Right lobe of liver (tissue), 6 donors: ENCODE results near the gene BRD3. TPM values are rescaled to one million over a fixed set of nuclear protein-coding genes. Genes with fewer than 3 reads are reported as not detected.

ENCODE experiments used
- ATAC-seq, 4 donors: fragments of 200-7000 bp; cut with Tn5 transposase; one replicate each; pipeline ENCODE4 v1.9.1; 2020; ENCODE audit warnings: mild to moderate bottlenecking in 4 of 4, moderate library complexity in 4 of 4
- DNase-seq, 3 donors: peaks; one replicate each; pipeline ENCODE4 v3.0.0-alpha.2; 2020
- H3K27ac ChIP-seq, 3 donors: fragments of 200-600 bp; one replicate each; pipeline ENCODE4 v1.8.0; 2022
- H3K27me3 ChIP-seq, 2 donors: fragments of 200-600 bp; one replicate each; pipeline ENCODE4 v1.8.0; 2022
- H3K36me3 ChIP-seq, 4 donors: fragments of 200-600 bp; sonication (generic) in 1 of 4; one replicate each; pipeline versions ENCODE4 v1.5.1 to v1.8.0; 2017 to 2022; ENCODE audit warnings: control low read depth in 1 of 4
- H3K4me1 ChIP-seq, 4 donors: fragments of 200-600 bp; sonication (generic) in 1 of 4; one replicate each; pipeline versions ENCODE4 v1.5.1 to v1.8.0; 2017 to 2022; ENCODE audit warnings: control low read depth in 1 of 4
- H3K4me3 ChIP-seq, 3 donors: fragments of 200-600 bp; one replicate each; pipeline ENCODE4 v1.8.0; 2022
- H3K9me3 ChIP-seq, 4 donors: fragments of 200-600 bp; sonication (generic) in 1 of 4; one replicate each; pipeline versions ENCODE4 v1.5.1 to v1.8.0; 2017 to 2022; ENCODE audit warnings: control low read depth in 1 of 4
- POLR2A ChIP-seq: fragments of 450-650 bp; IDR thresholded peaks from one replicate; pipeline ENCODE4 v1.6.1; 2017; ENCODE audit warnings: antibody characterized with exemption, mild to moderate bottlenecking
- WGBS: methylation state at CpG from one replicate; pipeline ENCODE4 v1.1.6; 2018; ENCODE audit warnings: low coverage, low lambda C conversion rate; ENCODE audit not compliant: insufficient coverage; ENCODE audit errors: missing lambda C conversion rate; 5-methylcytosine and 5-hydroxymethylcytosine counted together
- intact Hi-C, 2 donors: fragments of 100-400 bp; cut with DNase I; formaldehyde crosslinking; loops; one replicate each; pipeline versions ENCODE4 v1.11.2 to v1.14.1; 2022
- total RNA-seq, 6 experiments: library from RNA; depleted of rRNA in 2 of 6; stranded (reverse); fragments of >200 nt in 2 of 6; fragmentation: NEBNext Ultra II Directional in 3 of 6; extraction: Animal tissue kit (Norgen Biotek cat#: 25700) in 3 of 6; gene quantifications; one replicate each; pipeline versions ENCODE4 v1.1.0 to v1.2.4, GENCODE V29; 2016 to 2023
- TF ChIP-seq, protein P1 (sequence below), 4 donors: fragments of 200-600 bp in 3 of 4; fragments of 450-650 bp in 1 of 4; IDR thresholded peaks; one replicate each; pipeline versions ENCODE4 v1.5.1 to v1.8.0; 2016 to 2022; ENCODE audit warnings: antibody characterized with exemption in 4 of 4, mild to moderate bottlenecking in 2 of 4
- donor health status: DM: no; HTN: yes; CAD: no.
- donor health status: DM: no; HTN: no; CAD: no.
- donor health status: DM: no; HTN: no; CAD: no.
- donor health status: DM: no; HTN: yes; CAD: no.
- donor health status: DM: no; HTN: yes; CAD: no.

The BRD3 gene
- total RNA-seq, 6 experiments from 2014 or later = 10.7 to 25.4 (median 21.1) TPM

DNA sequence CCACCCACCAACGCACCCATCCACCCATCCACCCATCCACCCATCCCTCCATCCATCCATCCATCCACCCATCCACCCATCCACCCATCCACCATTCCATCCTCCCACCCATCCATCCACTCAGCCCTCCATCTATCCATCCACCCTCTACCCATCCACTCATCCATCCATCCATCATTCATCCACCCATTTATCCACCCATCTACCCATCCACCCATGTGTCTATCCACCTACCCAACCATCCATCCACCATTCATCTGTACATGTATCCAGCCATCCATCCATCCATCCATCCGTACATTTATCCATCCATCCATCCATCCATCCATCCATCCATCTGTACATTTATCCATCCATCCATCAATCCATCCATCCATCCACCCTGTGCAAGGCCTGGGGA, 64.6 kb downstream of the BRD3 start:
- Histone ChIP-seq H3K27ac (no peak overlapping the region), H3K4me1 (no peaks in the 10 kb centered on the region), H3K36me3 (no peaks in the 10 kb centered on the region), H3K27me3 (no peaks in the 10 kb centered on the region), H3K9me3 (no peaks in the 10 kb centered on the region), H3K4me3 (no peak overlapping the region)
- no peak for TF ChIP-seq POLR2A
- TF ChIP-seq, protein P1, sequence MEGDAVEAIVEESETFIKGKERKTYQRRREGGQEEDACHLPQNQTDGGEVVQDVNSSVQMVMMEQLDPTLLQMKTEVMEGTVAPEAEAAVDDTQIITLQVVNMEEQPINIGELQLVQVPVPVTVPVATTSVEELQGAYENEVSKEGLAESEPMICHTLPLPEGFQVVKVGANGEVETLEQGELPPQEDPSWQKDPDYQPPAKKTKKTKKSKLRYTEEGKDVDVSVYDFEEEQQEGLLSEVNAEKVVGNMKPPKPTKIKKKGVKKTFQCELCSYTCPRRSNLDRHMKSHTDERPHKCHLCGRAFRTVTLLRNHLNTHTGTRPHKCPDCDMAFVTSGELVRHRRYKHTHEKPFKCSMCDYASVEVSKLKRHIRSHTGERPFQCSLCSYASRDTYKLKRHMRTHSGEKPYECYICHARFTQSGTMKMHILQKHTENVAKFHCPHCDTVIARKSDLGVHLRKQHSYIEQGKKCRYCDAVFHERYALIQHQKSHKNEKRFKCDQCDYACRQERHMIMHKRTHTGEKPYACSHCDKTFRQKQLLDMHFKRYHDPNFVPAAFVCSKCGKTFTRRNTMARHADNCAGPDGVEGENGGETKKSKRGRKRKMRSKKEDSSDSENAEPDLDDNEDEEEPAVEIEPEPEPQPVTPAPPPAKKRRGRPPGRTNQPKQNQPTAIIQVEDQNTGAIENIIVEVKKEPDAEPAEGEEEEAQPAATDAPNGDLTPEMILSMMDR (IDR thresholded peaks at IDR 0.05) = no peak
- ATAC-seq = no peak
- no peak for DNase-seq
- intact Hi-C loops = loop anchor here in 1 of 2 donors (5.0 kb wide), 1 partner anchor 216 kb away; no protein-coding TSS in a partner anchor
- WGBS = 72% methylated on average over 2 of the region's 2 CpGs

DNA sequence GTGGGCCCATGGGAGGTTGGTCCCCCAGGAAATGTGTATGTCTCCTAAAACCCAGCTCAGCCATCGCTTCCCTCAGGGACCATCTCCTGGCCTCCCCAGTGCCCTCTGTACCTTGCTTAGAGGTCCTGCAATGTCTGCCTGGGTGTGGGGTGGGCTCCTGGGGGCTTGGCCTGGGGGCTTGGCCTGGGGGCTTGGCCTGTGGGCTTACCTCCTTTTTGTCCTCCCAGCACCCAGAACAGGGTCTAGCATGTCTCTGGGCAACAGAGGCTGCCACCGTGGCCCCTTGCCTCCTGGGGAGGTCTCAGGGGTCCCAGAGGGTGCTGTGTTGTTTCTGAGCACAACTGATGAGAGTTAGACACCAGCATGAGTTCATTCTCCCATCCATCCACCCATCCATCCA, 65.0 kb downstream of the BRD3 start:
- H3K27me3 ChIP-seq = no peaks in the 10 kb centered on the region
- DNase-seq (no peak), ATAC-seq (no peak)
- WGBS = 71% methylated on average over 1 of the region's 2 CpGs
- H3K4me3 ChIP-seq = no peak overlapping the region
- H3K27ac ChIP-seq = no peak overlapping the region
- TF ChIP-seq, protein P1 (IDR thresholded peaks at IDR 0.05) = no peak
- no peak for TF ChIP-seq POLR2A
- intact Hi-C loops = loop anchor here in 1 of 2 donors (5.0 kb wide), 1 partner anchor 215 kb away; no protein-coding TSS in a partner anchor
- H3K4me1 ChIP-seq = no peaks in the 10 kb centered on the region
- H3K9me3 ChIP-seq = no peaks in the 10 kb centered on the region
- H3K36me3 ChIP-seq = no peaks in the 10 kb centered on the region

DNA sequence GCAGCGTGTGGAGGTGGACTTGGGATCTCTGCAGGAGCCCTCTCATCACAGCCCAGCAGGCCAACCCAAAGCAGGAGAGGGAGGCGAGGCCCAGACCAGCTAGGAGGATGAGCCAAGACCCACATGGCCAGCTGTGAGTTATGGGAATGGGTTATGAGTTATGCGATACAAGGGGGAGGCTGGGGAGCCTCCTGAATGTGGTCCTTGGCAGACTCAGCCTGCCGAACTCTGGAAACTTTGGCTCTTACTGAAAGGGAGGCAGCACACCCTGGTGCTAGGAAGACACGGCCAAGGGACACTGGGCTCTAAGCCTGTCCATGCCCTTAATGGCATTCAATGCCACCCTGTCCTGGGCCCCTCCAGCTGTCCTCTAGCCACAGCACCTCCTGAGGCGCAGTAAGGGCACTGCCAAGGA, 68.0 kb downstream of the BRD3 start:
- no peak for ATAC-seq
- intact Hi-C loops = loop anchor here (5.0 kb wide), 2 partner anchors 208 to 213 kb away; no protein-coding TSS in a partner anchor
- WGBS = 60% methylated on average over 1 of the region's 6 CpGs

DNA sequence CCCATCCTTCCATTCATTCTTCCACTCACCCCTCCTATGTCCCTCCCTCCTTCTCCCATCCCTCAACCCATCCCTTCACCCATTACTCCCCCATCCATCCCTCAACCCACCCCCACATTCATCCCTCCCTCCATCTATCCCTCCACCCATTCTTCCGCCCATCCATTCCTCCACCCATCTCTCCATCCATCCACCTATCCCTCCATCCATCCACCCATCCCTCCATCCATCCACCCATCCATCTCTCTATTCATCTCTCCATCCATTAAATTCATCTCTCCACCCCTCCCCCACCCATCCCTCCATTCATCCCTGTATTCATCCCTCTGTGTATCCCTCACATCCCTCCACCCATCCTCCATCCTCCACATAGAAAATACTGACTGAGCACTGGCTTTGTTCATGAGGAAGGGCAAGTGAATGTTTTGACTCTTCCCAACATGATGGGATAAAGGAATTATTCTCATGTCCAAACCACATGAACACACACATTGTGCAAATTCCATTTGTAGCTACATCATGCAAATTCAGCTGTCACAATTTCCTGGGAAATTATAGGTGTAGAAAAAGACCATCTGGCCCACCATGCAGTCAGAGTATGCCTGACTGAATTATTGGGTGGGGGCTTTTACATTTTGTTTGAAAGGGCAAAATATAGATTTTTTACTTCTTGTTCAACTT, 68.8 kb downstream of the BRD3 start:
- TF ChIP-seq, protein P1 (IDR thresholded peaks at IDR 0.05) = no peak
- TF ChIP-seq POLR2A = no peak
- intact Hi-C loops = loop anchor here in 1 of 2 donors (5.0 kb wide), 1 partner anchor 207 kb away; no protein-coding TSS in a partner anchor

More for the DNA sequence above, 68.0 kb downstream of the BRD3 start:
- H3K4me3 ChIP-seq = no peak overlapping the region
- H3K27ac ChIP-seq = no peak overlapping the region
- no peaks in the 10 kb centered on the region for H3K27me3 ChIP-seq
- no peaks in the 10 kb centered on the region for H3K4me1 ChIP-seq
- H3K36me3 ChIP-seq = no peaks in the 10 kb centered on the region
- no peak for DNase-seq
- no peaks in the 10 kb centered on the region for H3K9me3 ChIP-seq
- no peak for TF ChIP-seq POLR2A
- TF ChIP-seq, protein P1 (IDR thresholded peaks at IDR 0.05) = no peak

More for the DNA sequence above, 68.8 kb downstream of the BRD3 start:
- WGBS = 90% methylated on average over 1 of the region's 1 CpG
- Histone ChIP-seq H3K4me3 (no peak overlapping the region), H3K36me3 (no peaks in the 10 kb centered on the region), H3K9me3 (no peaks in the 10 kb centered on the region), H3K27ac (no peak overlapping the region), H3K27me3 (no peaks in the 10 kb centered on the region), H3K4me1 (peaks cover 0 to 4% (median 1%) of the 10 kb centered on the region in 4 donors)
- ATAC-seq (no peak), DNase-seq (no peak)
